ENCODE results near the gene PLEK2.
"Not testable (repeated sequence)": the region's sequence is repeated elsewhere in the genome, so short reads cannot be mapped to it uniquely, and the experiment has no call there.

- not testable (repeated sequence) for TF ChIP-seq CTCF (IDR thresholded peaks at IDR 0.05); CREB1 (CRISPR knock-in tag; IDR thresholded peaks at IDR 0.05); STAT6 (CRISPR knock-in tag; conservative IDR thresholded peaks at IDR 0.05; ENCODE audit: low read depth); ARID4B (CRISPR knock-in tag; IDR thresholded peaks at IDR 0.05; ENCODE audit: borderline replicate concordance); FOXP4 (CRISPR knock-in tag; IDR thresholded peaks at IDR 0.05); ZNF232 (CRISPR knock-in tag; IDR thresholded peaks at IDR 0.05); NR2C2 (CRISPR knock-in tag; IDR thresholded peaks at IDR 0.05); NFYB (CRISPR knock-in tag; conservative IDR thresholded peaks at IDR 0.05; ENCODE audit: low read depth); PREB (CRISPR knock-in tag; IDR thresholded peaks at IDR 0.05; ENCODE audit: borderline replicate concordance); AFF4 (CRISPR knock-in tag; IDR thresholded peaks at IDR 0.05; ENCODE audit: borderline replicate concordance); IRF2 (CRISPR knock-in tag; IDR thresholded peaks at IDR 0.05; ENCODE audit: borderline replicate concordance, low read depth); RELA (CRISPR knock-in tag; IDR thresholded peaks at IDR 0.05; ENCODE audit: borderline replicate concordance); CREM (CRISPR knock-in tag; IDR thresholded peaks at IDR 0.05)
Measured at GRCh38 chr14:67451667-67452066, 39.7 kb upstream of the PLEK2 start.
